K562 (cell line): Measurements from ENCODE around the gene FGF23. TPM values are rescaled to one million over a fixed set of nuclear protein-coding genes. Genes with fewer than 3 reads are reported as not detected.

Source experiments
- ARID1B ChIP-seq: fragments of 450-650 bp; IDR thresholded peaks from 2 replicates; pipeline ENCODE4 v1.6.1; 2016; ENCODE audit warnings: antibody characterized with exemption, mild to moderate bottlenecking, inconsistent platforms
- ARNT ChIP-seq, 2 experiments: fragments of 450-650 bp; IDR thresholded peaks; 2 replicates each; pipeline ENCODE4 v1.6.1; 2016; ENCODE audit warnings: mild to moderate bottlenecking in 1 of 2
- EP400 ChIP-seq: fragments of 450-650 bp; IDR thresholded peaks from 2 replicates; pipeline ENCODE4 v1.6.1; 2017; ENCODE audit warnings: antibody characterized with exemption, mild to moderate bottlenecking, moderate library complexity
- FOSL1 ChIP-seq: fragments of 200-800 bp; sonication (Bioruptor generic); conservative IDR thresholded peaks from 2 replicates; pipeline ENCODE4 v1.6.1; 2016; ENCODE audit warnings: missing genetic modification characterization, missing compliant biosample characterization
- ILF3 ChIP-seq: fragments of 450-650 bp; IDR thresholded peaks from 2 replicates; pipeline ENCODE4 v1.6.1; 2018; ENCODE audit warnings: antibody characterized with exemption, mild to moderate bottlenecking, moderate library complexity, borderline replicate concordance
- MAFF ChIP-seq: IDR thresholded peaks from 2 replicates; pipeline ENCODE4 v1.6.1; 2012; ENCODE audit warnings: low read length, improper control_type of control experiment
- OTX1 ChIP-seq: fragments of 450-650 bp; formaldehyde crosslinking; IDR thresholded peaks from 2 replicates; pipeline ENCODE4 v1.4.0; 2022; ENCODE audit warnings: mild to moderate bottlenecking
- SMAD2 ChIP-seq: fragments of 150-350 bp; IDR thresholded peaks from 2 replicates; pipeline ENCODE4 v1.6.1; 2014; ENCODE audit warnings: low read depth, mild to moderate bottlenecking, low read length
- SMAD4 ChIP-seq: fragments of 250-450 bp; sonication (Bioruptor Pico); conservative IDR thresholded peaks from 2 replicates; pipeline ENCODE4 v1.8.0; 2021; ENCODE audit warnings: inconsistent platforms, mild to moderate bottlenecking, moderate library complexity
- SRSF7 ChIP-seq: fragments of 200-400 bp; formaldehyde crosslinking; optimal IDR thresholded peaks from 2 replicates; pipeline ENCODE3; 2017; ENCODE audit warnings: mild to moderate bottlenecking, low read depth, low read length
- U2AF1 ChIP-seq: fragments of 200-400 bp; formaldehyde crosslinking; optimal IDR thresholded peaks from 2 replicates; pipeline ENCODE3; 2017; ENCODE audit warnings: mild to moderate bottlenecking, low read depth, low read length, moderate library complexity
- ZBTB17 ChIP-seq: fragments of 450-650 bp; formaldehyde crosslinking; IDR thresholded peaks from 2 replicates; pipeline ENCODE4 v1.4.0; 2020; ENCODE audit warnings: mild to moderate bottlenecking
- ZNF224 ChIP-seq: sonication (generic); formaldehyde crosslinking; IDR thresholded peaks from 2 replicates; pipeline ENCODE4 v1.8.0; 2022; ENCODE audit warnings: mild to moderate bottlenecking, missing genetic modification reagents
- ZNF551 ChIP-seq: fragments of 250-450 bp; sonication (Bioruptor Pico); IDR thresholded peaks from 2 replicates; pipeline ENCODE4 v1.5.0; 2021; ENCODE audit warnings: mild to moderate bottlenecking, moderate library complexity
- ZNF561 ChIP-seq: fragments of 450-650 bp; formaldehyde crosslinking; conservative IDR thresholded peaks from 2 replicates; pipeline ENCODE4 v1.4.0; 2020; ENCODE audit warnings: mild to moderate bottlenecking, moderate library complexity
- ZNF77 ChIP-seq: fragments of 250-450 bp; sonication (Bioruptor Pico); IDR thresholded peaks from 2 replicates; pipeline ENCODE4 v1.5.0; 2020
- ZNF780A ChIP-seq: fragments of 250-450 bp; sonication (Bioruptor Pico); IDR thresholded peaks from 2 replicates; pipeline ENCODE4 v1.5.0; 2021; ENCODE audit warnings: mild to moderate bottlenecking
- polyA plus RNA-seq, 8 experiments: library from polyadenylated mRNA; depleted of rRNA in 4 of 8; stranded (reverse) in 5 of 8; unstranded in 3 of 8; fragments of >200 nt; fragmentation: Nextera tagmentation in 2 of 8; fragmentation: Illumina TruSeq in 1 of 8; extraction: Ambion mirVana in 2 of 8; extraction: Trizol in 1 of 8; gene quantifications; 2 replicates each; pipeline versions ENCODE4 v1.2.1 to v1.2.3, GENCODE V29; 2011 to 2014; ENCODE audit warnings: inconsistent platforms in 1 of 8, missing spikeins in 1 of 8
- total RNA-seq, 7 experiments: library from RNA; depleted of rRNA in 6 of 7; stranded (reverse); fragments of >200 nt in 6 of 7; fragmentation: Illumina TruSeq in 2 of 7; extraction: Trizol in 2 of 7; gene quantifications; 2 replicates each; pipeline versions ENCODE4 v1.2.1 to v1.2.3, GENCODE V29; 2011 to 2021; ENCODE audit warnings: low replicate concordance in 1 of 7
- TF ChIP-seq, protein P1 (sequence below): sonication (generic); formaldehyde crosslinking; IDR thresholded peaks from 2 replicates; pipeline ENCODE4 v1.4.0; 2020; ENCODE audit warnings: mild to moderate bottlenecking, missing genetic modification reagents
- TF ChIP-seq, protein P2 (sequence below): fragments of 450-650 bp; IDR thresholded peaks from 2 replicates; pipeline ENCODE4 v1.7.0; 2016; ENCODE audit warnings: borderline replicate concordance
- TF ChIP-seq, protein P3 (sequence below): fragments of 450-650 bp; IDR thresholded peaks from one replicate; pipeline ENCODE4 v1.6.1; 2018; ENCODE audit warnings: mild to moderate bottlenecking, moderate library complexity; ENCODE audit not compliant: partially characterized antibody
- TF ChIP-seq, protein P4 (sequence below): conservative IDR thresholded peaks from 2 replicates; pipeline ENCODE4 v1.6.1; 2011; ENCODE audit warnings: low read depth, mild to moderate bottlenecking, low read length; ENCODE audit not compliant: control insufficient read depth
- TF ChIP-seq, protein P5 (sequence below), 3 experiments: IDR thresholded peaks in 2 of 3; conservative IDR thresholded peaks in 1 of 3; 2 replicates each; pipeline ENCODE4 v1.5.1; 2011 to 2012; ENCODE audit warnings: low read length in 3 of 3, mild to moderate bottlenecking in 3 of 3, control low read depth in 2 of 3, improper control_type of control experiment in 1 of 3, inconsistent platforms in 1 of 3, low read depth in 1 of 3, mixed read lengths in 1 of 3, moderate library complexity in 1 of 3; ENCODE audit not compliant: insufficient read depth in 2 of 3

FGF23 gene
- total and polyA plus RNA-seq, 9 of the 15 experiments (the other 6 are each of a cell fraction or from before 2014, with no cell fraction given) = 0.38 TPM; not detected in 8

DNA sequence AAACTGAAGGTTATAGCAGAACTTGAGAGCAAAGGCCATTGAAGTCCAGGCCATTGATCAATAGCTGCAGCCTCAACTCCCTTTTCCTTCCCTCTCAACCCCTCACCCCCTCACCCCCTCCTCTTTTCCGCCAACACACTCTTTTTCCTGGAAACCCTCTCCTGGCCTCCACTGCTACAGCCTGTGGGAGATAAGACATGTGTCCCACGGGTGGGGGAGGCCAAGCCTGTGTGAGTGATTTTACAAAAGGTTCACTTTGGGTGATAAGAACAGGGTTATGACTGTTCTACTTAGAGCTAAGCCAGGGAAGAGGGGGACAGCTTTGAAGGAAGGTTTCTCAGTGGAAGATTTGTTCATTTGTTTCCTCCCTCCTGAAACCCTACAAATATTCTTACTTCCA is 9.2 kb upstream of the FGF23 start (continued):
- TF ChIP-seq, protein P1, sequence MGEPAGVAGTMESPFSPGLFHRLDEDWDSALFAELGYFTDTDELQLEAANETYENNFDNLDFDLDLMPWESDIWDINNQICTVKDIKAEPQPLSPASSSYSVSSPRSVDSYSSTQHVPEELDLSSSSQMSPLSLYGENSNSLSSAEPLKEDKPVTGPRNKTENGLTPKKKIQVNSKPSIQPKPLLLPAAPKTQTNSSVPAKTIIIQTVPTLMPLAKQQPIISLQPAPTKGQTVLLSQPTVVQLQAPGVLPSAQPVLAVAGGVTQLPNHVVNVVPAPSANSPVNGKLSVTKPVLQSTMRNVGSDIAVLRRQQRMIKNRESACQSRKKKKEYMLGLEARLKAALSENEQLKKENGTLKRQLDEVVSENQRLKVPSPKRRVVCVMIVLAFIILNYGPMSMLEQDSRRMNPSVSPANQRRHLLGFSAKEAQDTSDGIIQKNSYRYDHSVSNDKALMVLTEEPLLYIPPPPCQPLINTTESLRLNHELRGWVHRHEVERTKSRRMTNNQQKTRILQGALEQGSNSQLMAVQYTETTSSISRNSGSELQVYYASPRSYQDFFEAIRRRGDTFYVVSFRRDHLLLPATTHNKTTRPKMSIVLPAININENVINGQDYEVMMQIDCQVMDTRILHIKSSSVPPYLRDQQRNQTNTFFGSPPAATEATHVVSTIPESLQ (CRISPR knock-in tag) = no peak
- TF ChIP-seq SMAD4 (CRISPR knock-in tag) = peak; percentile 70; the same call in 1 of the 2 replicates
- no peak for TF ChIP-seq MAFF
- no peak for TF ChIP-seq ZNF561 (CRISPR knock-in tag)
- TF ChIP-seq SRSF7 = no peak
- TF ChIP-seq ZNF224 = no peak
- TF ChIP-seq ZNF780A (CRISPR knock-in tag) = no peak
- no peak for TF ChIP-seq ZNF77 (CRISPR knock-in tag)
- TF ChIP-seq ILF3 = no peak
- TF ChIP-seq, protein P2, sequence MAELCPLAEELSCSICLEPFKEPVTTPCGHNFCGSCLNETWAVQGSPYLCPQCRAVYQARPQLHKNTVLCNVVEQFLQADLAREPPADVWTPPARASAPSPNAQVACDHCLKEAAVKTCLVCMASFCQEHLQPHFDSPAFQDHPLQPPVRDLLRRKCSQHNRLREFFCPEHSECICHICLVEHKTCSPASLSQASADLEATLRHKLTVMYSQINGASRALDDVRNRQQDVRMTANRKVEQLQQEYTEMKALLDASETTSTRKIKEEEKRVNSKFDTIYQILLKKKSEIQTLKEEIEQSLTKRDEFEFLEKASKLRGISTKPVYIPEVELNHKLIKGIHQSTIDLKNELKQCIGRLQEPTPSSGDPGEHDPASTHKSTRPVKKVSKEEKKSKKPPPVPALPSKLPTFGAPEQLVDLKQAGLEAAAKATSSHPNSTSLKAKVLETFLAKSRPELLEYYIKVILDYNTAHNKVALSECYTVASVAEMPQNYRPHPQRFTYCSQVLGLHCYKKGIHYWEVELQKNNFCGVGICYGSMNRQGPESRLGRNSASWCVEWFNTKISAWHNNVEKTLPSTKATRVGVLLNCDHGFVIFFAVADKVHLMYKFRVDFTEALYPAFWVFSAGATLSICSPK = no peak
- TF ChIP-seq, protein P3, sequence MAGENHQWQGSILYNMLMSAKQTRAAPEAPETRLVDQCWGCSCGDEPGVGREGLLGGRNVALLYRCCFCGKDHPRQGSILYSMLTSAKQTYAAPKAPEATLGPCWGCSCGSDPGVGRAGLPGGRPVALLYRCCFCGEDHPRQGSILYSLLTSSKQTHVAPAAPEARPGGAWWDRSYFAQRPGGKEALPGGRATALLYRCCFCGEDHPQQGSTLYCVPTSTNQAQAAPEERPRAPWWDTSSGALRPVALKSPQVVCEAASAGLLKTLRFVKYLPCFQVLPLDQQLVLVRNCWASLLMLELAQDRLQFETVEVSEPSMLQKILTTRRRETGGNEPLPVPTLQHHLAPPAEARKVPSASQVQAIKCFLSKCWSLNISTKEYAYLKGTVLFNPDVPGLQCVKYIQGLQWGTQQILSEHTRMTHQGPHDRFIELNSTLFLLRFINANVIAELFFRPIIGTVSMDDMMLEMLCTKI = no peak
- peak; percentile 42 for TF ChIP-seq FOSL1 (tag)
- no peak for TF ChIP-seq ZBTB17 (CRISPR knock-in tag)
- no peak for TF ChIP-seq U2AF1
- TF ChIP-seq, protein P4, sequence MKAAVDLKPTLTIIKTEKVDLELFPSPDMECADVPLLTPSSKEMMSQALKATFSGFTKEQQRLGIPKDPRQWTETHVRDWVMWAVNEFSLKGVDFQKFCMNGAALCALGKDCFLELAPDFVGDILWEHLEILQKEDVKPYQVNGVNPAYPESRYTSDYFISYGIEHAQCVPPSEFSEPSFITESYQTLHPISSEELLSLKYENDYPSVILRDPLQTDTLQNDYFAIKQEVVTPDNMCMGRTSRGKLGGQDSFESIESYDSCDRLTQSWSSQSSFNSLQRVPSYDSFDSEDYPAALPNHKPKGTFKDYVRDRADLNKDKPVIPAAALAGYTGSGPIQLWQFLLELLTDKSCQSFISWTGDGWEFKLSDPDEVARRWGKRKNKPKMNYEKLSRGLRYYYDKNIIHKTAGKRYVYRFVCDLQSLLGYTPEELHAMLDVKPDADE = no peak
- TF ChIP-seq ZNF551 (CRISPR knock-in tag) = no peak
- TF ChIP-seq EP400 = peak; percentile 46; the same call in 1 of the 2 replicates
- no peak for TF ChIP-seq SMAD2
- TF ChIP-seq ARID1B = peak; percentile 94
- TF ChIP-seq, protein P5, sequence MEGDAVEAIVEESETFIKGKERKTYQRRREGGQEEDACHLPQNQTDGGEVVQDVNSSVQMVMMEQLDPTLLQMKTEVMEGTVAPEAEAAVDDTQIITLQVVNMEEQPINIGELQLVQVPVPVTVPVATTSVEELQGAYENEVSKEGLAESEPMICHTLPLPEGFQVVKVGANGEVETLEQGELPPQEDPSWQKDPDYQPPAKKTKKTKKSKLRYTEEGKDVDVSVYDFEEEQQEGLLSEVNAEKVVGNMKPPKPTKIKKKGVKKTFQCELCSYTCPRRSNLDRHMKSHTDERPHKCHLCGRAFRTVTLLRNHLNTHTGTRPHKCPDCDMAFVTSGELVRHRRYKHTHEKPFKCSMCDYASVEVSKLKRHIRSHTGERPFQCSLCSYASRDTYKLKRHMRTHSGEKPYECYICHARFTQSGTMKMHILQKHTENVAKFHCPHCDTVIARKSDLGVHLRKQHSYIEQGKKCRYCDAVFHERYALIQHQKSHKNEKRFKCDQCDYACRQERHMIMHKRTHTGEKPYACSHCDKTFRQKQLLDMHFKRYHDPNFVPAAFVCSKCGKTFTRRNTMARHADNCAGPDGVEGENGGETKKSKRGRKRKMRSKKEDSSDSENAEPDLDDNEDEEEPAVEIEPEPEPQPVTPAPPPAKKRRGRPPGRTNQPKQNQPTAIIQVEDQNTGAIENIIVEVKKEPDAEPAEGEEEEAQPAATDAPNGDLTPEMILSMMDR (IDR thresholded peaks at IDR 0.05 in 2 of 3, conservative IDR thresholded peaks at IDR 0.05 in 1 of 3; ENCODE audit: insufficient read depth in 2 of 3, low read depth in 1 of 3, low read length in 3 of 3) = no peak
- no peak for TF ChIP-seq OTX1 (CRISPR knock-in tag)
- peak in 1 of 2 experiments; percentile 59; a peak in 1 of 4 replicates for TF ChIP-seq ARNT (IDR thresholded peaks at IDR 0.05)
